C4-2B (cell line): ENCODE results near the gene GPC2.
"Not testable (repeated sequence)": the region's sequence is repeated elsewhere in the genome, so short reads cannot be mapped to it uniquely, and the experiment has no call there.

Source experiments
- H3K27ac ChIP-seq: fragments of 450-650 bp; 2 replicates; pipeline ENCODE4 v1.5.1; 2017
- ZFX ChIP-seq: fragments of 450-650 bp; IDR thresholded peaks from 2 replicates; pipeline ENCODE4 v1.6.1; 2017
- TF ChIP-seq, protein P1 (sequence below): fragments of 450-650 bp; conservative IDR thresholded peaks from 2 replicates; pipeline ENCODE4 v1.5.1; 2017; ENCODE audit warnings: mild to moderate bottlenecking

Gene GPC2

DNA sequence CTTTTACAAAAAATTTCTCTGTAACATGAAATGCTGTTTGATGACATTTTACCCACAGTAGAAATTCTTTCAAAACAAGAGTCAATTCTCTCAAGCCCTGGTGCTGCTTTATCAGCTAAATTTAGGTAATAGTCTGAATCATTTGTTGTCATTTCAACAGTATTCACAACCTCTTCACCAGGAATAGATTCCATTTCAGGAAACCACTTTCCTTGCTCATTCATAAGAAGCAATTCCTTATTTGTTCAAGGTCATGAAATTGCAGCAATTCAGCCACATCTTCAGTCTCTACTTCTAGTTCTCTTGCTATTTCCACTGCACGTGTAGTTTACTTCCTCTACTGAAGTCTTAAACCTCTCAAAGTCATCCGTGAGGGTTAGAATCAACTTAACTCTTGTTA is 14.6 kb upstream of the GPC2 start:
- TF ChIP-seq, protein P1, sequence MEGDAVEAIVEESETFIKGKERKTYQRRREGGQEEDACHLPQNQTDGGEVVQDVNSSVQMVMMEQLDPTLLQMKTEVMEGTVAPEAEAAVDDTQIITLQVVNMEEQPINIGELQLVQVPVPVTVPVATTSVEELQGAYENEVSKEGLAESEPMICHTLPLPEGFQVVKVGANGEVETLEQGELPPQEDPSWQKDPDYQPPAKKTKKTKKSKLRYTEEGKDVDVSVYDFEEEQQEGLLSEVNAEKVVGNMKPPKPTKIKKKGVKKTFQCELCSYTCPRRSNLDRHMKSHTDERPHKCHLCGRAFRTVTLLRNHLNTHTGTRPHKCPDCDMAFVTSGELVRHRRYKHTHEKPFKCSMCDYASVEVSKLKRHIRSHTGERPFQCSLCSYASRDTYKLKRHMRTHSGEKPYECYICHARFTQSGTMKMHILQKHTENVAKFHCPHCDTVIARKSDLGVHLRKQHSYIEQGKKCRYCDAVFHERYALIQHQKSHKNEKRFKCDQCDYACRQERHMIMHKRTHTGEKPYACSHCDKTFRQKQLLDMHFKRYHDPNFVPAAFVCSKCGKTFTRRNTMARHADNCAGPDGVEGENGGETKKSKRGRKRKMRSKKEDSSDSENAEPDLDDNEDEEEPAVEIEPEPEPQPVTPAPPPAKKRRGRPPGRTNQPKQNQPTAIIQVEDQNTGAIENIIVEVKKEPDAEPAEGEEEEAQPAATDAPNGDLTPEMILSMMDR = no peak
- TF ChIP-seq ZFX = no peak
- no peak overlapping the region for H3K27ac ChIP-seq

DNA sequence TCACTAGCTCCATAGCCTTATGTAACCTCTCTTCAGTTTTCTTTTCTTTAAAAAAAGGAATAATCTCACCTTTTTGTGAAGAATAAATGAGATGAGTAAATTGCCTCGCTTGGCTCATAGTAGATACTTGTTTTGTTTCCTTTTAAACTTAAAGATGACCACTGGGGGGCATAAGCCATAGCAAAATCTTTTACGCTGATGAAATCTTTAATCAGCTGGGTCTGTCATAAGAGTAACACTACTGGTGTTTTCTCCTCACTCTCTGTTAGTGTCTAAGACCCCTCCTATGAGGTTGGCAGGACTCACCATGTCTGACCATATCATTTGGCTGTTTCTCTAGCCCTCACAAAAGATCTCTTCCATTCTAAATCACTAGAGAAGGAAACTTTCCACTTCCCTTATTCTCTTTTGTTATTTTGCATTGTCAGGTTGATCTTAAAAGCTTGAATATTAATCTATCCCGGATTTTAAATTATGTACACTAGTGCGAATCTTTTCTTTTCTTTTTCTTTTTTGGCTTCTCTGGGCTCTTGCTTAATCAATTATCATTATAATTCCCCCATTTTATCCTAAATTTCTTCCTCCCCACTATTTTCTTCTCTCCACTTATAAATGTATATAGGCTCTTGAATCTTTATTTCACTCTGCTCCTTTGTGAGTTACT is 13.0 kb upstream of the GPC2 start:
- no peak overlapping the region for H3K27ac ChIP-seq

DNA sequence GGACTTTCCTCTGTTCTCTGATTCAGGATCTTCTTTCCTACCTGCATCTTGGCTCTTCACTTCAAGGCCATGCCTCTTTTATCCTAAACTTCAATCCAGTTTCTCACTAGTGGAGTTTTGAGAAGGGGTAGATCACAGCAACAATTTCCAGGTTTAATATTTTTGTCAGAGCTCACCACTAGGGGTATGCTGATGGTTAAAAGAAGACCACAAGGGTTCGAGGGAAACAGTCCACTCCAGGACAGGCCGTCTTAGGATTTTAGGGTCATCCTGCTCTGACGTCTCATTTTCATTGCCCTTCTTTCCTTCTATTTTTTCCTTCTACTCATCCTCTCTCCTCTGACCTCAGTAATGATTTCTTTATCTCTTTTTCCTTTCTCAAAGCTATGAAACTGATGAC is 11.9 kb upstream of the GPC2 start:
- TF ChIP-seq, protein P1 = no peak
- TF ChIP-seq ZFX = no peak
- H3K27ac ChIP-seq = no peak overlapping the region

More for the DNA sequence above, 13.0 kb upstream of the GPC2 start:
- no peak for TF ChIP-seq ZFX
- TF ChIP-seq, protein P1 = peak; percentile 49

GRCh38 chr7:100185726-100186125 is 8.5 kb upstream of the GPC2 start:
- H3K27ac ChIP-seq = no peak overlapping the region
- TF ChIP-seq, protein P1 = no peak
- no peak for TF ChIP-seq ZFX

- H3K27ac ChIP-seq = not testable (repeated sequence)
These were observed 5.9 kb upstream of the GPC2 start for GRCh38 chr7:100183090-100183489.

DNA sequence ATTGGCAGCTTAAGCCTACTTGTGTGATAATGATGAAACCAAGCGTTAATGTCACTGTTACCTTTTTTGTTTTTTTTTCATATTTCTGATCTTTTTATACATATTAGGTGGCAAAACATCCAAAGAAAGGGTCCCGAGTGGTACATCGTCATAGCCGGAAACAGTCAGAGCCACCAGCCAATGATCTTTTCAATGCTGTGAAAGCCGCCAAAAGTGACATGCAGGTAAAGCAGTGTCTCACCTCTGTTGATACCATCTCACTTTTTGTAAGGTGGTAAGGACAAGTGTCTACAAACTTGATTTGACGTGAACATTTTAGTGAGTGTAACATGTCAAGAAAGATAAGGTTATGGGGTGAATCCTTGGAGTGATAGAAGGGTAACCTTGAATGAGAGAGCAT is 5.4 kb upstream of the GPC2 start:
- not testable (repeated sequence) for H3K27ac ChIP-seq

- H3K27ac ChIP-seq = not testable (repeated sequence)
These were observed 2.9 kb upstream of the GPC2 start for GRCh38 chr7:100180084-100180483.

- no peak for TF ChIP-seq ZFX
- TF ChIP-seq, protein P1 = no peak
- peak overlapping the region; percentile 53 for H3K27ac ChIP-seq
These were observed 811 bp downstream of the GPC2 start for GRCh38 chr7:100176096-100177044.
